C4-2B (cell line): ENCODE results near the gene OPRL1.

Experiments
- ZFX ChIP-seq: fragments of 450-650 bp; IDR thresholded peaks from 2 replicates; pipeline ENCODE4 v1.6.1; 2017
- TF ChIP-seq, protein P1 (sequence below): fragments of 450-650 bp; conservative IDR thresholded peaks from 2 replicates; pipeline ENCODE4 v1.5.1; 2017; ENCODE audit warnings: mild to moderate bottlenecking

DNA sequence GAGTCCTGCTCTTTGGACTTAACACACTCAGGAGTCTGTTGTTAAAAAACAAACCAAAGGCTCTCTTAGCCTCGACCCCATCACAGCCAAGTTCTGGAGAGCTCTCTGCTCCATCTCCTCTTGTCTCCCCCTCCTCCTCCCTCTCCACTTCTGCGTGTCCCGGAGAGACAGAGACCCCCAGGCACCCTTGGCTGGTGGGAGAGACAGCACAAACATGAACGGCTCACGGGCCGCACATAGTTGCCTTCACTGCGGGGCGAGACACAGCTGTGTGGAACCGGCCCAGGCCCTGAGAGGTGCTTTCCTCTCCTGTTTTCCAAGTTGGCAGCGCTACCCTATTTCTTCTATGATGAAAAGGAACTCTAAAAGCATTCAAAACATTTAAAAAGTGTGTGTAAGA is 61.1 kb downstream of the OPRL1 start:
- TF ChIP-seq, protein P1, sequence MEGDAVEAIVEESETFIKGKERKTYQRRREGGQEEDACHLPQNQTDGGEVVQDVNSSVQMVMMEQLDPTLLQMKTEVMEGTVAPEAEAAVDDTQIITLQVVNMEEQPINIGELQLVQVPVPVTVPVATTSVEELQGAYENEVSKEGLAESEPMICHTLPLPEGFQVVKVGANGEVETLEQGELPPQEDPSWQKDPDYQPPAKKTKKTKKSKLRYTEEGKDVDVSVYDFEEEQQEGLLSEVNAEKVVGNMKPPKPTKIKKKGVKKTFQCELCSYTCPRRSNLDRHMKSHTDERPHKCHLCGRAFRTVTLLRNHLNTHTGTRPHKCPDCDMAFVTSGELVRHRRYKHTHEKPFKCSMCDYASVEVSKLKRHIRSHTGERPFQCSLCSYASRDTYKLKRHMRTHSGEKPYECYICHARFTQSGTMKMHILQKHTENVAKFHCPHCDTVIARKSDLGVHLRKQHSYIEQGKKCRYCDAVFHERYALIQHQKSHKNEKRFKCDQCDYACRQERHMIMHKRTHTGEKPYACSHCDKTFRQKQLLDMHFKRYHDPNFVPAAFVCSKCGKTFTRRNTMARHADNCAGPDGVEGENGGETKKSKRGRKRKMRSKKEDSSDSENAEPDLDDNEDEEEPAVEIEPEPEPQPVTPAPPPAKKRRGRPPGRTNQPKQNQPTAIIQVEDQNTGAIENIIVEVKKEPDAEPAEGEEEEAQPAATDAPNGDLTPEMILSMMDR: no peak
- no peak for TF ChIP-seq ZFX
